KOPT-K1 (cell line): ENCODE results near the gene SLC12A5.

Experiments
- H3K27ac ChIP-seq: fragments of 200-600 bp; sonication (generic); 2 replicates; pipeline ENCODE4 v1.5.1; 2016; ENCODE audit warnings: antibody characterized with exemption, mild to moderate bottlenecking, low read depth, low read length; ENCODE audit not compliant: poor library complexity, severe bottlenecking
- H3K36me3 ChIP-seq: fragments of 200-600 bp; sonication (generic); 2 replicates; pipeline ENCODE4 v1.5.1; 2017; ENCODE audit warnings: antibody characterized with exemption, mild to moderate bottlenecking, low read length, moderate library complexity; ENCODE audit not compliant: insufficient read depth
- H3K9me3 ChIP-seq: fragments of 200-600 bp; sonication (generic); 2 replicates; pipeline ENCODE4 v1.5.1; 2017; ENCODE audit warnings: antibody characterized with exemption, low read length, mild to moderate bottlenecking; ENCODE audit not compliant: insufficient read depth, poor library complexity, severe bottlenecking

The SLC12A5 gene

GRCh38 chr20:46050444-46050843, 21.4 kb downstream of the SLC12A5 start:
- H3K9me3 ChIP-seq: no peaks in the 10 kb centered on the region
- H3K36me3 ChIP-seq: no peaks in the 10 kb centered on the region

GRCh38 chr20:46050885-46051284, 21.9 kb downstream of the SLC12A5 start:
- Histone ChIP-seq H3K36me3 (no peaks in the 10 kb centered on the region), H3K9me3 (no peaks in the 10 kb centered on the region), H3K27ac (no peak overlapping the region)

More at GRCh38 chr20:46050444-46050843, 21.4 kb downstream of the SLC12A5 start:
- H3K27ac ChIP-seq: no peak overlapping the region

DNA sequence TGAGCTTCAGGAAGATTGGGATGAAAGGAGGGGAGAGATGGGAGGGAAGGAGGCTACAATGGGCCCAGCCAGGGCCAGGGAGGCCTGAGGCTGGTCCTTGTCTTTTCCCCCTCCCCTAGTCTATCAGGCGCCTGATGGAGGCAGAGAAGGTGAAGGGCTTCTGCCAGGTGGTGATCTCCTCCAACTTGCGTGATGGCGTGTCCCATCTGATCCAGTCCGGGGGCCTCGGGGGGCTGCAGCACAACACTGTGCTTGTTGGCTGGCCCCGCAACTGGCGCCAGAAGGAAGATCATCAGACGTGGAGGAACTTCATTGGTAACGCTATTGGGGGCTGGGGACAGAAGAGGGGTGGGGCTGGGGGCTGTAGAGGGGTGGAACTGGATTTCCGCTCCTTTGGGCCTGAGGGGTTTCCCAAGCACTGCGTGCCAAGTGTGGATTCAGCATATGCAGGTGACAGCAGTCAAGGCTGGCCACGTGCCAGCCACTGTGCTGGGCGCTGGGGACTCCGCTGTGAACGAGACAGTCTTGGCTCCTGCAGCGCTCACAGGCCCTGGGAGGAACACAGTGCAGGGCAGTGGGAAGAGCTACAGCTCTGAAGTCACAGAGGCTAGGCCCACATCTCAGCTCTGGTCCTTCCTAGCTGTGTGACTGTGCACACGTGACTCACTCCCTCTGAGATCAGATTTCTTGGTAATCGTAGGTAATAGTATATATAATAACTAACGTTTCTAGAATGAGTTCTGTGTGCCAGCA, 22.7 kb downstream of the SLC12A5 start:
- Histone ChIP-seq H3K27ac (no peak overlapping the region), H3K9me3 (no peaks in the 10 kb centered on the region), H3K36me3 (no peaks in the 10 kb centered on the region)

DNA sequence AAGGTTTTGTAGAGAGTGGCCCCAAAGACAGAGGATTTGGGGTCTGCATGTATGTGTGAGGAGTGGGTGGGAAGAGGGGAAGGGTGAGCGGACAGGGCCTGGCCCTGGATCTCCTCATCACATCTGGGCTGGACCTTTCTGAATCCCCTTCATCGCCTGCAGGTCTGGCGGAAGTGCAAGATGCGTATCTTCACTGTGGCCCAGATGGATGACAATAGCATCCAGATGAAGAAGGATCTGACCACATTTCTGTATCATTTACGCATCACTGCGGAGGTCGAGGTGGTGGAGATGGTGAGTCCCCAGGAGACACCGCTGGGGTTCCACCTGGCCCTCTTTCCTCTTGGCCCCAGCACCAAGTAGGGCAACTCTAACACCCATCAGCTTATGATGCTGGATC, 24.4 kb downstream of the SLC12A5 start:
- Histone ChIP-seq H3K36me3 (no peaks in the 10 kb centered on the region), H3K9me3 (no peaks in the 10 kb centered on the region), H3K27ac (no peak overlapping the region)

DNA sequence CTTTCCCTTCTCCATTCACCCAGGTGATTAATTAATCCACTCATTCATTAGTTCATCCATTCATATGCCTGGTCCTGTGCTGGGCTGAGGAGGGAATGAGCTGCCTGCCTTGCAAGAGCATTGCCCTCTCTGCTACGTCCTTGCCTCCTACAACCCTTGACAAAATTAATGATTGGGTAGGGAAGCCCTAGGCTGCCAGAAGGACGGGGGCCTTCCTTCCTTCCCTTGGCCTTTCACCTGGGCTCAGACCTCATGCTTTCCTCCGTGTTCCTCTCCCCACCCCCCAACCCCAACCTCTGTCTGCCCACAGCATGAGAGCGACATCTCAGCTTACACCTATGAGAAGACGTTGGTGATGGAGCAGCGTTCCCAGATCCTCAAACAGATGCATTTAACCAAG, 25.6 kb downstream of the SLC12A5 start:
- Histone ChIP-seq H3K9me3 (no peaks in the 10 kb centered on the region), H3K36me3 (peaks cover 9% of the 10 kb centered on the region), H3K27ac (no peak overlapping the region)

DNA sequence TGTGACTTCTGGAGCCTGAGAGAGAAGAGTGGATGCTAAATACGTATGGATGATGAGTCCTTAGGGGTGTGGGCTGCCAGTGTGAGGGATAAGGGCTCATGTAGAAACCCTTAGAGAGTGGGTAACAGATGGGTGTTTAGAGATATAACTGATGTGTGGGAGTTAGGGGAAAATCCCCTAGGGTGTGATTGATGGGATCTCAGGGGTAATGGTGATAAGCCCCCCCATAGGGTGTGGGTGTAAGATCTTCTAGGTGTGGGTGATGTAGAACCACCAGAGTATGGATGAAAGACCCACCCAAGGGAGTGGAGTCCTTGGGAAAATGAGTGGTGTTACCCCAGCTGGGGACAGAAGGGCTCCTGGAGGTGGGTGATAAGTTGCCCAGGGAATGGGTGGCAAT, 26.3 kb downstream of the SLC12A5 start:
- no peak overlapping the region for H3K27ac ChIP-seq
- no peaks in the 10 kb centered on the region for H3K9me3 ChIP-seq
- H3K36me3 ChIP-seq: peaks cover 16% of the 10 kb centered on the region

- Histone ChIP-seq H3K27ac (no peak overlapping the region), H3K9me3 (no peaks in the 10 kb centered on the region), H3K36me3 (peaks cover 25% of the 10 kb centered on the region)
Observed at GRCh38 chr20:46056027-46056833, 27.2 kb downstream of the SLC12A5 start.

GRCh38 chr20:46056970-46057855, 28.2 kb downstream of the SLC12A5 start:
- no peak overlapping the region for H3K27ac ChIP-seq
- H3K9me3 ChIP-seq: no peaks in the 10 kb centered on the region
- peaks cover 35% of the 10 kb centered on the region for H3K36me3 ChIP-seq

- Histone ChIP-seq H3K9me3 (no peaks in the 10 kb centered on the region), H3K36me3 (peaks cover 43% of the 10 kb centered on the region), H3K27ac (no peak overlapping the region)
Observed at GRCh38 chr20:46057856-46058598, 29.0 kb downstream of the SLC12A5 start.

- Histone ChIP-seq H3K36me3 (peaks cover 51% of the 10 kb centered on the region), H3K27ac (no peak overlapping the region), H3K9me3 (no peaks in the 10 kb centered on the region)
Observed at GRCh38 chr20:46058599-46059281, 29.7 kb downstream of the SLC12A5 start.

- Histone ChIP-seq H3K9me3 (no peaks in the 10 kb centered on the region), H3K27ac (no peak overlapping the region), H3K36me3 (peaks cover 67% of the 10 kb centered on the region)
Observed at GRCh38 chr20:46060301-46060881, 31.4 kb downstream of the SLC12A5 start.

- Histone ChIP-seq H3K36me3 (peaks cover 73% of the 10 kb centered on the region), H3K27ac (no peak overlapping the region), H3K9me3 (no peaks in the 10 kb centered on the region)
Observed at GRCh38 chr20:46060975-46061374, 32.0 kb downstream of the SLC12A5 start.

- H3K27ac ChIP-seq: no peak overlapping the region
- H3K36me3 ChIP-seq: peaks cover 85% of the 10 kb centered on the region
- no peaks in the 10 kb centered on the region for H3K9me3 ChIP-seq
Observed at GRCh38 chr20:46062151-46062550, 33.1 kb downstream of the SLC12A5 start.

DNA sequence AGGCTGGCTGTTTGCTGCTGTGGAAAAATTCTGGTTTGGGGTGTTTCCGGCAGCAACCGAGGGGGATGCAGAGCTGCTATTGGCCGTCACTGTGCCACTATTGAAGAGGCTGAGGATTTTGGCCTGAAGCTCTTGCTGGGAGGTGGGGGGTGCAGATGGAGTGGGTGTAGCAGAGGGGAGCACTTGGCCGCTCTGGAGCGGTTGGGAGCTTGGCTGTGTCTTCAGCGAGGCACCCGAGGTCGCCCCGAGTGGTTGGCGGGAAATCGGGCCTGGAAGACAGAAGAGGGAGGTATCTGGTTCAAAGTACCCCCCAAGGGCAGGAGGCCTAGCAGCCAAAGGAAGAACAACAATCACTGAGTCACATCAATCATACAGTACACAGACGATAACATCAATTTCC, 33.6 kb downstream of the SLC12A5 start:
- H3K36me3 ChIP-seq: peaks cover 88% of the 10 kb centered on the region
- H3K9me3 ChIP-seq: no peaks in the 10 kb centered on the region
- no peak overlapping the region for H3K27ac ChIP-seq
